ENCODE data around the gene EXOC3L4.

Gene EXOC3L4

GRCh38 chr14:103078420-103078749, 16.1 kb upstream of the EXOC3L4 start:
- peak; percentile 93 for TF ChIP-seq CTCF (IDR thresholded peaks at IDR 0.05; ENCODE audit: insufficient read depth, low read depth, low read length, missing control alignments)
- DNase-seq (ENCODE audit: low read depth): peak; percentile 85
- no peak overlapping the region for H3K4me3 ChIP-seq (ENCODE audit: low read length)

- no peak overlapping the region for H3K4me3 ChIP-seq (ENCODE audit: low read length)
- no peak for DNase-seq (ENCODE audit: low read depth)
- no peak for TF ChIP-seq CTCF (IDR thresholded peaks at IDR 0.05; ENCODE audit: insufficient read depth, low read depth, low read length, missing control alignments)
Measured at GRCh38 chr14:103078860-103079587, 15.5 kb upstream of the EXOC3L4 start.

GRCh38 chr14:103081951-103082350, 12.6 kb upstream of the EXOC3L4 start:
- H3K4me3 ChIP-seq (ENCODE audit: low read length): no peak overlapping the region
- DNase-seq (ENCODE audit: low read depth): no peak
- TF ChIP-seq CTCF (IDR thresholded peaks at IDR 0.05; ENCODE audit: insufficient read depth, low read depth, low read length, missing control alignments): no peak

- H3K4me3 ChIP-seq (ENCODE audit: low read length): no peak within 1 kb of the TSS
- DNase-seq (ENCODE audit: low read depth): no peak
- no peak for TF ChIP-seq CTCF (IDR thresholded peaks at IDR 0.05; ENCODE audit: insufficient read depth, low read depth, low read length, missing control alignments)
Measured at GRCh38 chr14:103084021-103084919, 10.3 kb upstream of the EXOC3L4 start, which contains the start of gene LBHD2. TSS of gene LBHD2 (plus strand) at chr14:103084210. CDS start at chr14:103086013, 1,803 bp downstream.

GRCh38 chr14:103085106-103086091, 9.1 kb upstream of the EXOC3L4 start:
- H3K4me3 ChIP-seq (ENCODE audit: low read length): no peak overlapping the region
- no peak for TF ChIP-seq CTCF (IDR thresholded peaks at IDR 0.05; ENCODE audit: insufficient read depth, low read depth, low read length, missing control alignments)
- no peak for DNase-seq (ENCODE audit: low read depth)

GRCh38 chr14:103086771-103087342, 7.7 kb upstream of the EXOC3L4 start:
- DNase-seq (ENCODE audit: low read depth): no peak
- H3K4me3 ChIP-seq (ENCODE audit: low read length): no peak overlapping the region
- no peak for TF ChIP-seq CTCF (IDR thresholded peaks at IDR 0.05; ENCODE audit: insufficient read depth, low read depth, low read length, missing control alignments)
